HG03139 (cell line): ENCODE data around the gene CYP46A1.

Experiments
- ATAC-seq: cut with Tn5 transposase; IDR thresholded peaks from one replicate; pipeline ENCODE4 v1.9.1; 2021; ENCODE audit not compliant: unreplicated experiment

CYP46A1 gene

DNA sequence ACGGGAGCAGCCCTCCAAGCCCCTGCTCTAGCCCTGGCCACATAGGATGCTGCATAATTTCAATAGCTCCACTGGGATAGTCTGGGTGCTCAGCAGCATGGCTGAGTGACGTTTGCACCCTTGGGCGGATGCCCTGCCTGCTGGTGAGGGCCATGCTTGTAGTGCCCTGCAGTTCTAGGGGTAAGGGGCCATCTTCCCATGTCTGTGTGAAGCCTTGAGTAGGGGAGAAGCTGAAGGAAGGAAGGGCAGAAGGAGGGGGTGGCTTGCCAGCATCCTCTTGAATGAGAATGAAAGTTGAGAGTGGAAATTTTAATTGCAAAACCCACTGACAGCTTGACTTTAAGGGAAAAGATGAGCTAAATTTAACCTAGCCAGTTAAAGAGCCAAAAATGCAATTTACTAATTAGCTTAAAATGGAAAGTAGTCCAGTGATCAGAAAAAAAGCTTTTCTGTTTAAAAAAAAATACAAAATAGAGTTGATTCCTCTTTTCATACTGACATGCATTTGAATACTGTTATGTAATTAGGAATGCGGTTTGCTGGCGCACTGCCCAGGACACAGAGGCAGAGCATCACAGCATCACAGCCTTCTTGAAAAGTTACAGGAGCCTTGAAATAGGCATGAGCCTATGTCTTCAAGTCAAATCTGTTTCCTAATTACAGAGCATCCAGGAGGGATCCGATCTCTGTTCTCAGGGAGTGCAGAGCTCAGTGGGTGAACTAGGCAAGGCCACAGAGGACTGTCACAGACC lies 90.6 kb downstream of the CYP46A1 start:
- no peak for ATAC-seq

DNA sequence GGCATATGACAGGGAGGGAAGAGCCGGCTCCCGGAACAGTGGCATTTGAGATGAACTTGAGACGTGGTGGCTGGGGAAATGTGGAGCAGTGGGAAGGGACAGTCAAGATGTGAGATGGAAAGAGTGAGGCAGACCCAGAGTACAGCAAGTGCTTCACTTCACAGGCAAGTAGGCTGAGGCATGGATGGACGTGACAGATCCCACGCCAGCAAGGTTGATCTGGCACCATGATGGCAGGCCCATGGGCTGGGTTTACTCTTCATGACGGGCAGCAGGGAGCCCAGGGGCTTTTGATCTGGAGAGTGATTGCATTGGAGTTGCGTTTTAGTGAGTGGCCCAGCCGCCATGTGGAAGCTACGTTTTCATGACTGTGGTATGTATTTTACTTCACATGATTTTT lies 91.3 kb downstream of the CYP46A1 start:
- ATAC-seq = no peak
